ENCODE measurements around the gene SNAP23. TPM values are rescaled to one million over a fixed set of nuclear protein-coding genes. Genes with fewer than 3 reads are reported as not detected.
A peak's percentile ranks its signal among the peaks of the same experiment; 100 is the strongest.

Gene SNAP23
- total and polyA plus RNA-seq, 4 donors: 74.3 to 88.0 (median 84.0) TPM

DNA sequence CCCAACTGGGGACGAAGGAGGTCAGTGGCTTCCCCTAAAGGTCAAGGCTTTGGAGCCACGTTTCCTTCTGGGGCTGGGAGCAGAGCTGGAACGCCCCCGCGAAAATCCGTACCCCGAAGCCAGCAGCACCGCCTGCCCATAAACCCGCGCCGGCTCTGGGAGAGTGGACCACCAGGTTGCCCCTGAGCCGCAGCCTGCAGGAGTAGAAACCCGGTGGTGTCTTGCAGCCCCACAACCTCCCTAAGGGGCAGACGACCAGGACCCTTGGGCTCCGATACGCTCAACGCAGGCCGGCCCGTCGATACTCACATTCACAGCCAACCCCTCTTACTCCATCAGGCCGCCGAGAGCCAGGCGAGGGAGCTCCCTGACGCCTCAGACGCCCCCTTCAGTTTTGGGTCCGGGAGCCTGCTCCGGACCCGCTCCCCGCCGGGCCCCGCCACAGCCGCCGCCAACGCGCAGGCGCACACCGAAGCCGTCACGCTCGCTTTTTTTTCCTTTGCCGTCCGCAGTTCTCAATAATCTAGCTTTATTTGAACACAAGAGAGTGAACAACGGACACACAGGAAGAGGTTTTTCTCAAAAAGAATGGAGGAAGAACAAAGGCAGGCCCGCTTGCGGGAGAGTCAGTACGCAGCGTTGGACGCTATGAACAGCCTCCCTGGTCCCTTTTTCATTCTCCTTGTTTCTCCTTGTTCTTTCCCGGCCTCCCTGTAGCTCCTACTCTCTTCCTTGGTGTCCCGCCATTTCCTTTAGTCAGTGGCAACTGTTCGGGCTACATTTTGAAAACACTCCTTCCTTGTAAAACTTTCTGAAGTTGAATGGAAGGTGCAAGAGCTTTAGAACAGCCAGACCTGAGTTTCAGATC, 4.5 kb upstream of the SNAP23 start, which contains the start of gene ZNF106:
Gene ZNF106, minus strand, starts transcription at position 471 of the 868 bp plus-strand sequence. CDS start 18,852 bp downstream, outside the sequence.
- H3K36me3 ChIP-seq (ENCODE audit: control insufficient read depth in 1 of 2, insufficient read depth in 2 of 2, low read length in 1 of 2): no peaks in the 10 kb centered on the region
- peak within 1 kb of the TSS; percentile 48 to 100 for H3K27ac ChIP-seq (ENCODE audit: low read depth in 1 of 2, low read length in 2 of 2)
- H3K27me3 ChIP-seq (ENCODE audit: control insufficient read depth in 1 of 2, insufficient read depth in 2 of 2, low read length in 1 of 2): no peaks in the 10 kb centered on the region
- H3K9me3 ChIP-seq (ENCODE audit: control insufficient read depth, low read length): no peaks in the 10 kb centered on the region
- DNase-seq (peak; percentile 91 to 95), ATAC-seq (ENCODE audit: low FRiP score) (peak; percentile 91)
- H3K4me1 ChIP-seq (ENCODE audit: control insufficient read depth in 1 of 2, insufficient read depth in 2 of 2, low read length in 2 of 2): no peaks in the 10 kb centered on the region
- WGBS, 2 donors: 0% methylated on average over 51 of the region's 51 CpGs
- H3K4me3 ChIP-seq (ENCODE audit: low read length in 2 of 2): peak within 1 kb of the TSS; percentile 81 to 88
- intact Hi-C loops (cut with DNase I): loop anchor here in 1 of 2 donors (5.0 kb wide), 1 partner anchor 86 kb away; the partner anchor contains the start of gene STARD9

DNA sequence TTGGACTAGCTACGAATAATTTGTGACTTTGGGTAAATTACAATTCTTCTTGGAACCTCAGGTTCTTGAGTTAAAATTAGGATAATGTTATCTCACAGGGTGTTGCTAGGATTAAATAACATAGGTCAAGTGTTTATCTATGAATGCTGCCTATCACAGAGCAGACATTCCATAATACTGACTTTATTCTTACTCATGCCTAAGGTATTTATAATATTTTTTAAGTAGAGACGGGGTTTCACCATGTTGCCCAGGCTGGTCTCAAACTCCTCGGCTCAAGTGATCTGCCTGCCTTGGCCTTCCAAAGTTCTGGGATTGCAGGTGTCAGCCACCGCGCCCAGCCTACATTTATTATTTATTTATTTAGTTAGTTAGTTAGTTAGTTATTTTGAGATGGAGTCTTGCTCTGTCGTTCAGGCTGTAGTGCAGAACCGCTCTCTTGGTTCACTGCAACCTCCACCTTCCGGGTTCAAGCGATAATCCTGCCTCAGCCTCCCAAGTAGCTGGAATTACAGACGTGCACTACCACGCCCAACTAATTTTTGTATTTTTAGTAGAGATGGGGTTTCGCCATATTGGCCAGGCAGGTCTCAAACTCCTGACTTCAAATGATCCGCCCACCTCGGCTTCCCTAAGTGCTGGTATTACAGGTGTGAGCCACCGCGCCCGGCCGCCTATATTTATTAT, 3.8 kb upstream of the SNAP23 start:
- H3K4me3 ChIP-seq (ENCODE audit: low read length in 2 of 2): peak overlapping the region; percentile 81 to 88
- intact Hi-C loops (cut with DNase I): loop anchor here in 1 of 2 donors (5.0 kb wide), 1 partner anchor 86 kb away; the partner anchor contains the start of gene STARD9
- H3K4me1 ChIP-seq (ENCODE audit: control insufficient read depth in 1 of 2, insufficient read depth in 2 of 2, low read length in 2 of 2): no peaks in the 10 kb centered on the region
- H3K36me3 ChIP-seq (ENCODE audit: control insufficient read depth in 1 of 2, insufficient read depth in 2 of 2, low read length in 1 of 2): no peaks in the 10 kb centered on the region
- no peak for ATAC-seq (ENCODE audit: low FRiP score)
- H3K27ac ChIP-seq (ENCODE audit: low read depth in 1 of 2, low read length in 2 of 2): peak overlapping the region; percentile 48 to 100
- no peak for DNase-seq
- no peaks in the 10 kb centered on the region for H3K27me3 ChIP-seq (ENCODE audit: control insufficient read depth in 1 of 2, insufficient read depth in 2 of 2, low read length in 1 of 2)
- WGBS, 2 donors: 70 to 71% methylated on average over 18 of the region's 18 CpGs
- H3K9me3 ChIP-seq (ENCODE audit: control insufficient read depth, low read length): no peaks in the 10 kb centered on the region

GRCh38 chr15:42493679-42494078, 1.8 kb upstream of the SNAP23 start:
- no peaks in the 10 kb centered on the region for H3K9me3 ChIP-seq (ENCODE audit: control insufficient read depth, low read length)
- DNase-seq: no peak
- no peak overlapping the region for H3K4me3 ChIP-seq (ENCODE audit: low read length in 2 of 2)
- no peaks in the 10 kb centered on the region for H3K36me3 ChIP-seq (ENCODE audit: control insufficient read depth in 1 of 2, insufficient read depth in 2 of 2, low read length in 1 of 2)
- no peak for ATAC-seq (ENCODE audit: low FRiP score)
- WGBS, 2 donors: 94 to 100% methylated on average over 1 of the region's 1 CpG
- peak overlapping the region in 1 of 2 donors; percentile 98 for H3K27ac ChIP-seq (ENCODE audit: low read depth in 1 of 2, low read length in 2 of 2)
- peaks cover 0 to 5% of the 10 kb centered on the region in 2 donors for H3K4me1 ChIP-seq (ENCODE audit: control insufficient read depth in 1 of 2, insufficient read depth in 2 of 2, low read length in 2 of 2)
- intact Hi-C loops (cut with DNase I): loop anchor here in 1 of 2 donors (5.0 kb wide), 1 partner anchor 84 kb away; the partner anchor contains the start of gene STARD9
- H3K27me3 ChIP-seq (ENCODE audit: control insufficient read depth in 1 of 2, insufficient read depth in 2 of 2, low read length in 1 of 2): no peaks in the 10 kb centered on the region

GRCh38 chr15:42494998-42495360, 455 bp upstream of the SNAP23 start:
- DNase-seq: peak in 1 of 2 donors; percentile 64
- peaks cover 0 to 8% of the 10 kb centered on the region in 2 donors for H3K4me1 ChIP-seq (ENCODE audit: control insufficient read depth in 1 of 2, insufficient read depth in 2 of 2, low read length in 2 of 2)
- intact Hi-C loops (cut with DNase I): loop anchor here in 1 of 2 donors (5.0 kb wide), 1 partner anchor 82 kb away; the partner anchor contains the start of gene STARD9

DNA sequence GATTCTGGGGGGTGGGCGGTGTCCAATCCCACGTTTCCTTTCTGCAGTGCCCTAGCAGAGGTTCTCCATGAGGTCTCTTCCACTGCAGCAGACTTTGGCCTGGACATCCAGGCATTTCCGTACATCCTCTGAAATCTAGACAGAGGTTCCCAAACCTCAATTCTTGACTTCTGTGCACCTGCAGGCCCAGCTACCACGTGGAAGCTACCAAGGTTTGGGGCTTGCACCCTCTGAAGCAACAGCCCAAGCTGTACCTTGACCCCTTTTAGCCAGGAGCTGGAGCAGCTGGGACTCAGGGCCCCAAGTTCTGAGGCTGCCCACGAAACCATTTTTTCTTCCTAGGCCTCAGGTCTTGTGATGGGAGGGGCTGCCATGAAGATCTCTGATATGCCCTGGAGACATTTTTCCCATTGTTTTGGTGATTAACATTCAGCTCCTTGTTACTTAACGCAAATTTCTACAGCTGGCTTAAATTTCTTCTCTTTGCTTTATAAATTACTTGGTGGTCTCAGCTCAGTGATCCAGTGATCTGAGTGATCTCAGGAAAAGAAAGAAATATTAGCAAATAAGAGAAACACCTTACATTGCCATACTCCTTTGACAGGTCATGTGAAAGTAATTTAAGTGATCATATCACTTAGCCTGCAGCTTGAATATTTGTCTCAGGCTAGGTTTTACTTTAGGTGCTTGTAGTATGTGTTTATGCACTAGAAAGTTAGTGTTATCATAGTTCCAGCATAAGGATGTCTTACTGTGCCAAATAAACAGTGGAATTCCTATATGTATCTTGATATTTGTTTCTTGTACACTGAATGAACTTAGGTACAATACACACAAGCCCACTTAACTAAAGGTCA, 3.0 kb downstream of the SNAP23 start:
- no peaks in the 10 kb centered on the region for H3K36me3 ChIP-seq (ENCODE audit: control insufficient read depth in 1 of 2, insufficient read depth in 2 of 2, low read length in 1 of 2)
- H3K4me1 ChIP-seq (ENCODE audit: control insufficient read depth in 1 of 2, insufficient read depth in 2 of 2, low read length in 2 of 2): peaks cover 0 to 10% of the 10 kb centered on the region in 2 donors
- H3K9me3 ChIP-seq (ENCODE audit: control insufficient read depth, low read length): no peaks in the 10 kb centered on the region
- 68 to 69% methylated on average over 6 of the region's 6 CpGs for WGBS, 2 donors
- H3K27me3 ChIP-seq (ENCODE audit: control insufficient read depth in 1 of 2, insufficient read depth in 2 of 2, low read length in 1 of 2): no peaks in the 10 kb centered on the region
- peak overlapping the region in 1 of 2 donors; percentile 32 for H3K27ac ChIP-seq (ENCODE audit: low read depth in 1 of 2, low read length in 2 of 2)
- intact Hi-C loops (cut with DNase I): no loop called here
- H3K4me3 ChIP-seq (ENCODE audit: low read length in 2 of 2): no peak overlapping the region
- ATAC-seq (ENCODE audit: low FRiP score): no peak
- no peak for DNase-seq

More at GRCh38 chr15:42494998-42495360, 455 bp upstream of the SNAP23 start:
- peak; percentile 68 for ATAC-seq (ENCODE audit: low FRiP score)
- Histone ChIP-seq H3K36me3 (ENCODE audit: control insufficient read depth in 1 of 2, insufficient read depth in 2 of 2, low read length in 1 of 2) (no peaks in the 10 kb centered on the region), H3K9me3 (ENCODE audit: control insufficient read depth, low read length) (no peaks in the 10 kb centered on the region), H3K4me3 (ENCODE audit: low read length in 2 of 2) (peak overlapping the region; percentile 56 to 90), H3K27me3 (ENCODE audit: control insufficient read depth in 1 of 2, insufficient read depth in 2 of 2, low read length in 1 of 2) (no peaks in the 10 kb centered on the region), H3K27ac (ENCODE audit: low read depth in 1 of 2, low read length in 2 of 2) (peak overlapping the region; percentile 85 to 98)
- 0% methylated on average over 10 of the region's 10 CpGs for WGBS, 2 donors

DNA sequence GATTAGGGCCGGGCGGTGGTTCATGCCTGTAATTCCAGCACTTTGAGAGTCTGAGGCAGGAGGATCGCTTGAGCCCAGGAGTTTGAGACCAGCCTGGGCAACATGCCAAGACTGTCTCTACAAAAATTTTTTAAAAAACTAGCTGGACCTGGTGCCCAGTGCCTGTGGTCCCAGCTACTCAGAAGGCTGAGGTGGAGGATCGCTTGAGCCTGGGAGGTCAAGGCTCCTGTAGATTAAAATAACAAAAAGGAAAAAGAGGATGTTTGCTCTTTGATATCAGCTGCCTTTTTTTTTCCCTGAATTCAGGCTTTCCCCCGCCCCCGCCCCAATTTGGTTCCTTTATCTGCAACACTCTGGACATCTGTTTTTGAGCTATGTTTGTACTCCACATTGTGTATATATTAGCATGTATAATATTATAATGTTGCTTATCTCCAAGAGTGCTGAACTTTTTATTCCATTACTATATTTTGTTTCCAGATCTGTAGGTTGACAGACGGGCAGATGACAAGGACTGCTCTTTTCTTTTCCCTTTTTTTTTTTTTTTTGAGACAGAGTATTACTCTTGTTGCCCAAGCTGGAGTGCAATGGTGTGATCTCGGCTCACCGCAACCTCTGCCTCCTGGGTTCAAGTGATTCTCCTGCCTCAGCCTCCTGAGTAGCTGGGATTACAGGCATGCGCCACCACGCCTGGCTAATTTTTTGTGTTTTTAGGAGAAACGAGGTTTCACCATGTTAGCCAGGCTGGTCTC, 4.6 kb downstream of the SNAP23 start:
- DNase-seq (no peak), ATAC-seq (ENCODE audit: low FRiP score) (no peak)
- no peaks in the 10 kb centered on the region for H3K36me3 ChIP-seq (ENCODE audit: control insufficient read depth in 1 of 2, insufficient read depth in 2 of 2, low read length in 1 of 2)
- H3K4me3 ChIP-seq (ENCODE audit: low read length in 2 of 2): no peak overlapping the region
- peaks cover 0 to 10% of the 10 kb centered on the region in 2 donors for H3K4me1 ChIP-seq (ENCODE audit: control insufficient read depth in 1 of 2, insufficient read depth in 2 of 2, low read length in 2 of 2)
- 66 to 71% methylated on average over 12 of the region's 12 CpGs for WGBS, 2 donors
- no peaks in the 10 kb centered on the region for H3K27me3 ChIP-seq (ENCODE audit: control insufficient read depth in 1 of 2, insufficient read depth in 2 of 2, low read length in 1 of 2)
- no peaks in the 10 kb centered on the region for H3K9me3 ChIP-seq (ENCODE audit: control insufficient read depth, low read length)
- intact Hi-C loops (cut with DNase I): no loop called here
- H3K27ac ChIP-seq (ENCODE audit: low read depth in 1 of 2, low read length in 2 of 2): peak overlapping the region; percentile 28 to 35

GRCh38 chr15:42502477-42502876, 7.0 kb downstream of the SNAP23 start:
- Histone ChIP-seq H3K27me3 (ENCODE audit: control insufficient read depth in 1 of 2, insufficient read depth in 2 of 2, low read length in 1 of 2) (no peaks in the 10 kb centered on the region), H3K27ac (ENCODE audit: low read depth in 1 of 2, low read length in 2 of 2) (no peak overlapping the region), H3K4me1 (ENCODE audit: control insufficient read depth in 1 of 2, insufficient read depth in 2 of 2, low read length in 2 of 2) (peaks cover 0 to 9% of the 10 kb centered on the region in 2 donors), H3K4me3 (ENCODE audit: low read length in 2 of 2) (no peak overlapping the region), H3K36me3 (ENCODE audit: control insufficient read depth in 1 of 2, insufficient read depth in 2 of 2, low read length in 1 of 2) (no peaks in the 10 kb centered on the region), H3K9me3 (ENCODE audit: control insufficient read depth, low read length) (no peaks in the 10 kb centered on the region)
- WGBS, 2 donors: 43 to 54% methylated on average over 4 of the region's 4 CpGs
- intact Hi-C loops (cut with DNase I): no loop called here
- DNase-seq (no peak), ATAC-seq (ENCODE audit: low FRiP score) (no peak)

Data from aorta (tissue), 5 donors.